Measurements from ENCODE around the gene UBASH3A. TPM values are rescaled to one million over a fixed set of nuclear protein-coding genes. Genes with fewer than 3 reads are reported as not detected.

Gene UBASH3A
- total RNA-seq, 1 donor from 2014 or later: 0.32 TPM

DNA sequence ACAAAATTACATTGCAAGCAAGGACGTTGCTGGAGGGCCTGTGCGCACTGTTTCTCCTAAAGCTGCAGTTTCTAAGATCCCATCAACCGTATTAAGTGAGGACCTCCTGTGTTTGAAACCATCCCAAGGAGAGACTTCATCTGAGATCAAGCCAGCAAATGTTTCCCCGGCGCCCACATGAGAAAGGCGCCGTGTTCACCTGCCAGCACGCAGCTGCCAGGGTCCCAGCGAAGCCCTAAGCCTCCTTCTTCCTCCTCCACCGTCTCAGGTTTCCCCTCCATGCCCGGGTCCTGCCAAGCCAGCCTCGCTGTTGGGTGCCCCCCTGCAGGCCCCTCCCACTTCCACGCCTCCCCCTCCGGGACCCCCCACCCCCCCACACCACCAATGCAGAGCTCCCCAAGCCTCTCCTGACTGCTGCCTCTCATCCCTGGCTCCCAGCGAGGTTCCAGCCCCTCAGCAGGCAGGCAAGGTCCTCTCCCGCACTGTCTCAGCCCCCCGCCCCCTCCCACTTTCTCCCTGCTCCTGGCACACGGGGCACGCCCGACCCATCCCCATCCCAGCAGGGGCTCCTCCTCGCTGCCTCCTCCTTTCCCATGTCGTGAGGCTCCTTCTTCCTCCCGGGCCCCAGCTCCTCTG lies 28.7 kb upstream of the UBASH3A start:
- DNase-seq (ENCODE audit: low spot score): no peak

DNA sequence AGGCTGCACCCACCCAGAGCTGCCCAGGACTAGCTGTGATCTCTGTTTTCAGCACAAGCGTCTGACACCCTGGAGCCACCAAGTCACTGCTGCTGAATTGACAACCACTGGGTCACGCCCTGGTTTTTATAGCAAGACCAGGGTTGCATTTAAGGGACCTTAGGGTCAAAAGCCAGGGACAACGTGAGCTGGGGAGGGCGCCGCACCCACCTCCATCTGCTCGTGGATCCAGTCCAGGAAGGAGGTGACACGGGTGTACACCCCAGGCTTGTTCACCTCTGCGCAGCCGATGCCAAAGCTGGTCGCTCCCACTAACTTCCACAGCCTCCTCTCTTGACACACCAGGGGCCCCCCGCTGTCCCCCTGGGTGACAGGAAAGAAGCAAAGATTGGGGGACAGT lies 28.2 kb upstream of the UBASH3A start:
- no peak for DNase-seq (ENCODE audit: low spot score)

DNA sequence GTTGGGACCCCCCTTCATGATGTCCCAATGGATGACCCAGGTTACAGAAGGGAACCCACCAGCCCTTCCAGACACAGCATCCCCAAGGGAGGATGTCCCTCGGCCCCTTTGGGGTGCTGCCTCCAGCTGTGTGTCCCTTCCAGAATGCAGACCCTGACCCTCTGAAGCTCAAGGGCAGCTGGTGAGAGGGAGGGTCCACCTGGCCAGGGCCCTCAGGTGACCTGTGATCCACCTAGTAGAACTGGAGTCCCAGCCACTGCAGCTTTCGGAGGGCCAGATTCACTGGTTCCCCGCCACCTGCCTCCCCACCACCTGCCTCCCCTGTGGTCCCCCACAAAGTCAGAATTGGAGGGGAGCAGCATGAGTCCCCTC lies 27.8 kb upstream of the UBASH3A start:
- DNase-seq (ENCODE audit: low spot score): no peak

DNA sequence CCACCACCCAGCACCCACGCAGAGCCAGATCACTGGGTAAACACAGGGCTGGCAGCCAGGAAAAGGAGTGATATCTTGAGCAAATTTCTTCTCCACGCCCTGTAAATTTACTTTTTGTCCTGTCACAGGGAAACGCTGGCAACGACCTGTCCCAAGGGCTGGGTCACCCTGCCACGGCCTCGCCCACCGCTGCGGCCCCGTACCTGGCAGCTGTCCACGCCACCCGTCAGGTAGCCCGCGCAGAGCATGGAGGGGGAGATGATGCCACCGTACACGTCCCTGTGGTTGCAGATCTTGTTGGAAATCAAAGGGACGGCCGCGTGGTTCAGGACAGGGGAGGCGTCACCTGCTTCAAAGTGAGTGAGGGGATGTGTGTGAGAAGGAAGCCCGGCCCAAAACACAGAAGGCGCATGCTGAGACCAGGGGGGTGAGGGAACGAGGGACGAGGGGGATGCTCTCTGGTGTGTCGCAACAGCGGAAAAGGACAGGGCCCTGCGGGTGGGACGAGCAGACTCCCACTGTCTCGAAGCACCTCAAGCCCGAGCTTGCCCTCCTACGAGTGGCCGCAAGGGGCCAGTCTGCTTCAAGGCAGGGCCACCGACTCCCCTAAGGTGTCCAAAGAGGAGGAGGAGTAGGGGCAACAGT lies 27.2 kb upstream of the UBASH3A start:
- no peak for DNase-seq (ENCODE audit: low spot score)

DNA sequence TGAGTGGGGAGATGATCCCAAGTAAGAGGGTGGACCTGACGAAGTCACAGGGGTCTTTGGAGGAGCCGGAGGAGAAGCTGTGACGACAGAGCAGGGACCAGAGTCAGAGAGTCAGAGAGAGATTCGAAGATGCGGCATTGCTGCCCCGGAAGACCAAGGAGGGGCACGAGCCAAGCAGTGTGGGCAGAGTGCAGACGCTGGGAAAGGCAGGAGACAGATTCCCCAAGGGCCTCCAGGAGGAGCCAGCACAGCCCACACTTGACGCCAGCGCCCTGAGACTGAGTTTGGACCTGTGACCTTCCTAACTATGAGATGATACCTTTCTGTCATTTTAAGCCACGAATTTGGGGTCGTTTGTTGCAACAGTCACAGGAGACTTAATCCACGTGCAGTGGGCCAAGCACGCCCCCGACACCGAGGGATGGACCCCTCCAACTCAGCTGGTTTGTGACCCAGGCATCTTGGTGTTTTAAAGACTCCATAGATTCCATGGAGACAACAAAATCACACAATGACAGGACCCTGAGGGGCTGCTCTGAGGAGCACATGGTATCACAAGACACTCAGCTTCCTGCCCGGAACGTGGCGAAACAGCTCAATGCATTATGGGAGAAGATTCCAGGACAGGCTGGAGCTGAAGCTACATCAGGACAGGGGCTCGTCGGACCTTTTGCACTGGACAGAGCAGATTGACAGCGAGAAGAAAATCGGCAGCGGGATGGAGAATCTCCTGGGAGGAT lies 26.3 kb upstream of the UBASH3A start:
- DNase-seq (ENCODE audit: low spot score): no peak

DNA sequence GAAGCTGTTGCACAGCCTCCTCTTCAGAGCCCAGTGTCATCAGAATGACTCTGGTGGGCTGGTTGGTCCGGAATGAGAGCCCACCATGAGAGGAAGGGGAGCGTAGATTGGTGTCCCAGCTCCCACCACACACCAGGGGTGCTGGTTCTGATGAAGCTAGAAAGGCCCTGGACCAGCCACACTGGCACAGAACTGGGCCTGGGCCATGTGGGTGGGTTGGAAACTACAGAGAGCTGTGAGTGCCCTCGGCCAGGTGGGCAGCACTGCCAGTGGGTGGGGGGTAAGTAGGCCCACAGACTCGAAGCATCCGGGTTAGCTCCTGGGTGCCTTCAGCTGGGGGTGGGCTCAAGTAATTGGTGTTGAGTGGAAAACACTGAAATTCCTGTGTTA lies 25.8 kb upstream of the UBASH3A start:
- no peak for DNase-seq (ENCODE audit: low spot score)

DNA sequence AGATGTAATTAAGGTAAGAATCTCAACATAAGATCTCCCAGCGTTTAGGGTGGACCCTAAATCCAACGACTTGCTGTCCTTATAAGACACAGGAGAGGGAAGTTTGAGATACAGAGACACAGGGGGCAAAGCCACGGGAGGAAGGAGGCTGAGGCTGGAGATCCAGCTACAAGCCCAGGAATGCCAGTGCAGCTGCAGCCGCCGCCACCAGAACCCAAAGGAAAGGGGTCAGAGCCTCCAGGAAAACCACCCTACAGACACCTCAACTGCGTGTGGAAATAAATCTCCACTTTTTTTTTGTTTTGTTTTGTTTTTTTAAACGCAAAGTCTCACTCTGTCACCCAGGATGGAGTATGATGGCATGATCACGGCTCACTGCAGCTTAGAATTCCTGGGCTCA lies 25.3 kb upstream of the UBASH3A start:
- no peak for DNase-seq (ENCODE audit: low spot score)

DNA sequence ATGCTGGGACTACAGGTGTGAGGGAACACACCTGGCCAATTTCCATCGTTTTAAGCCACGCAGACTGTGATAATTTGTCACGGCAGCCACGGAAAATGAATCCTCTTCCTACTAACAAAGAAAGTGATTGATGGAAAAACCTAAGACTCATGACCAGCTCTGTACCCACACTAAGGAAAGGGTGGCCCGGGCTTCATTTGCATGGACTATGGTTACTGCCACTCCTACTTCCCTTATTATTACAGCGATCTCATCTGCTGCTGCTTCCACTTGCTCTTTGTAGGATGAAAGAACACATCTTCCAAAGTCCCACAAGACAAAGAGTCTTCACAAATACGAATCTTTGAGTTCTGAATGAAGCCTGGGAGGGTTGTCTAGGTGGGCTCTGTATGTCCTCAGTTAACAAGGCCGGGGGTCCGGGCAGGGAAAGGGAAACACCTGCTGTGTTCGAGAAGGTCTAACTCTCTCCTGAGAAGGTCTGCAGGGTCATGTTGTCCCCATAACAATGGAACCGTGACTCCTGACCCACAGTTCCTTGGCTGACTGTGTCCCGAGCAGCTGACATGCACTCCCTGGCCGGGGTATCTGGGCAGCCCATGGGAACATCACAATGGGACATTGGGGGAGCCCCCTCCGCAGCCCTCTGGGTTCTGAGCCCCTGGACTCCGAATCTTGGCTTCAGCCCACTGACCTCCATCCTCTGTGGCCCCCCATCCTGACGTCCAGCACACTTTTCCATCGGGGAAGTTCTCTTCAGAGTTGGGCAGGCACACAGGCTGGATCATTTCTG lies 24.1 kb upstream of the UBASH3A start:
- no peak for DNase-seq (ENCODE audit: low spot score)

DNA sequence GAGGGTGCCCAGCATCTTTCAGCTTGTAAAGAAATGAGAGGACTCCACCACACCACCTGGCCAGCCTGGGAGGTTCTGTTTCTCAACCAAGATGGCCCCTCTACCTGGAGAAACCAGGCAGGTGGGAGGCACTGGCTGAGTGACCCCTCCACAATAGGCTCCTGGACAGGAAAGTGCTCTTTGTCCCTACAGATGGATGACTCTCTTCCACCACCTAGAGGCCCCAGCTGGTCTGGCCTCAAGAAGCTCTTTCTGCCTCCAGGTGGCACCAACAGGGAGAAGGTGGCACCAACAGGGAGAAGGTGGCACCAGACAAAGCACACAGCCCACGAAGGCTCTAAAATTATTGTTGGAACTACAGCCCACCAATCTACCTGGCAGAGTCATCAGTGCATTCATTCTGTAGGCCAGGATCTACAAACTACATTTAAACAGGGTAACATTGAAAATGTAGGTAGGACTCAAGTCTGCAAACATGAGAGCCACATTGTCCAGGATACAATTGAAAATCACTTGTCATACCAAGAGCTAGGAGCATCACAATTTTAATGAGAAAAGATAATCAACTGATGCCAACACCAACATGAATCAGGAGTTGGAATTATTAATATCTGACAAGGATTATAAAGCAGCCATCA lies 22.2 kb upstream of the UBASH3A start:
- no peak for DNase-seq (ENCODE audit: low spot score)

DNA sequence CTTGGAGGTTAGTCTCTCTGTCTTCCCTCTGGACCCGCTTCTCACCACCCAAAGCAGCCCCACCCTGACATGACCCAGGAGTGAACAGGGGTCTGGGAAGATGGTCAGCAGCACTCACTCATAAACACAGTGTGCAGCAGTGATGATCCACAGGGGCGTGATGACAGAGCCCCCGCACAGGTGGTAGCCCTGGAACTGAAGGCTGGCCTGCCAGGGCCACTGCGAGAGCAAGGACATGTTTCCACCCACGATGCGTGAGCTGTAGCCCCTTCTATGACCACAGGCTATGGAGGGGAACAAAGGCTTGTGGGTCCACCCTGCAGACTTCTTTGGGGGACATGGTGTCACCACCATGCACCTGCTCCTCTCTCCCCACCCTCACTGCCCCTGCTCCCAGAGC lies 20.8 kb upstream of the UBASH3A start:
- DNase-seq (ENCODE audit: low spot score): no peak

DNA sequence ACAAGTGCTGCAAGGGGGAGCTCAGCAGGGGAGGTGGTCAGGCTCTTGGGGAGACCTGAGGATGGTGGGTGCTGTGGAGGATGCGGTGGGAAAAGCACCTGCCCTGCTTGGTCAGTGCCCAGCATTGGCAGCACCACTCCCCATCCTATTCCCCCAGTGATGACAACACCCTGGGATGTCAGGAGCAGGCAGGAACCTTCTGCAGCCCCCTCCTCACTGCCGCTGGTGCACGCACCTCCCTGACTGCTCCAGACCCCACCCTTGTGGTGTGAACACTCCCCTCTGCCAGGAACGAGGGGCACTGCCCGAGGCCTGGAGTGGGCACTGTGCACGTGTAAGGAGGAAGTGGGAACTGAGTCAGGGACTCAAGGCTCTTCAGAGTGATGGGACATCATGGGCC lies 20.4 kb upstream of the UBASH3A start:
- no peak for DNase-seq (ENCODE audit: low spot score)

DNA sequence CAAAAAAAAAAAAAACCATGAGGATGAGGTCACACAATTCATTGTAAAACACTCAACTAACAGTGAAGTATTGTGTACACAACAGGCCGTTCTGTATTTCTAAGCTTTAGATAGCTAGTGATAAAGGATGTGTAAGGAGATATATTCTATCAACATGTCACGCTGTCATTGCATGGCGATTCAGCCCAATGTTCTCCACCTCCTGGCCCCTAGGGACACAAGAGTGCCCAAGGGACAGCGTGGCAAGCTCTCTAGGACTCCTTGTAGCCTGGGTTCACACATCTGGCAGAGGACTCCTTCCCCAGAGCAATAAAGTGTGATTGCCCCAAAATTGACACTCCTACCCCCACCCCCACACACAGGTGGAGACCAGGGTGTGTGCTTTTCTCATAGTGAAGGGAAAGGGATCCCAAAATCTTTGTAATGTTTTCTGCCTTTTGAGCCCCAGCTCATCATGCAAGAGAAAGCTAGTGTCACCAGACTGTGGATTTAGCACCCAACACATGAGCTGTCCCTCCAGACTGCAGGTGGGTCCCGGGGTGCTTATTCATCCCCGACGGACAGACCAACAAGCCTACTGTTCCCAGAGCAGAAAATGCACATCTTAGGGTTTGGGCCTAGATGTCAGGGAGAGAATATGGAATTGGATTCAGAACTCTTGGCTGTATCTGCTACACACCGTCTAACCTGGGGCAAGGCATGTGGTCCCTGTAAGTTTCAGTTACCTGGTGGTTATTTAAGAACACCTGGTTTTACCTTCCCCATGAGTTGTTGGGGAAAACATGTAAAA lies 19.4 kb upstream of the UBASH3A start:
- DNase-seq (ENCODE audit: low spot score): no peak

DNA sequence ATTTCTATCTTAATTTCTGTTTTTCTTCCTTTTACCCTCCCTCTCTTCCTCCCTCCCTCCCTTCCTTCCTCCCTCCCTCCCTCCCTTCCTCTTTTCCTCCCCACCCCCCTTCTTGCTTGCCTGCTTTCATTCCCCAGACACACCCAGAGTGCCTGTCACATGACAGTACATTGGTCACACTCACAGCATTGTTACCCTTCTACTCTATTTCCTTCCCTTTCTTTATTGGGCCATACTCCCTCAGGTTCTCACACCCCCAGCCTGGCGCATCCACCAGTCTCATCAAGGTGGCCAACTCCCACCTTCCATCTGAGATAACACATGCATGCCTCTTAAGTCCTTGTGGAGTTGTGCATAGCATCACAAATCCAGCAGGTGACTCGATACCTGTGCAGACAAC lies 18.7 kb upstream of the UBASH3A start:
- DNase-seq (ENCODE audit: low spot score): no peak

DNA sequence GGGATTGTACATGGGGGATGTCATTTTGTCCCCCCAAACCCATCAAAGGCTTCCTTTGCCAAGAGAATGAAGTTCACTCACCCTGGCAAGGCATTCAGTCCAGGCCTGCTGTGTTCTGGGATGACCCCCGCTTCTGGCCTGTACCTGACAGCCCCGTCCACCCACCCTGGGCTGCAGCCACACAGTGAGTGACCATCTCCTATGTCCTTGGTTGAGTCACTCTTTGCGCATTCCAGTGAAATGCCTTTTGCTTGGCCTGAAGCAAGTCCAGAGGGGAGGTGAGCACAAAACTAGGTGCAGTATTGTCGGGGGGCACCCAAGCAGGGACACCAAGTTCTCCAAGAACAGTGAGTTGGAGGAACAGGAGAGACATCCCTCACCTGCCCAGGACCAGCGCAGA lies 18.1 kb upstream of the UBASH3A start:
- no peak for DNase-seq (ENCODE audit: low spot score)

DNA sequence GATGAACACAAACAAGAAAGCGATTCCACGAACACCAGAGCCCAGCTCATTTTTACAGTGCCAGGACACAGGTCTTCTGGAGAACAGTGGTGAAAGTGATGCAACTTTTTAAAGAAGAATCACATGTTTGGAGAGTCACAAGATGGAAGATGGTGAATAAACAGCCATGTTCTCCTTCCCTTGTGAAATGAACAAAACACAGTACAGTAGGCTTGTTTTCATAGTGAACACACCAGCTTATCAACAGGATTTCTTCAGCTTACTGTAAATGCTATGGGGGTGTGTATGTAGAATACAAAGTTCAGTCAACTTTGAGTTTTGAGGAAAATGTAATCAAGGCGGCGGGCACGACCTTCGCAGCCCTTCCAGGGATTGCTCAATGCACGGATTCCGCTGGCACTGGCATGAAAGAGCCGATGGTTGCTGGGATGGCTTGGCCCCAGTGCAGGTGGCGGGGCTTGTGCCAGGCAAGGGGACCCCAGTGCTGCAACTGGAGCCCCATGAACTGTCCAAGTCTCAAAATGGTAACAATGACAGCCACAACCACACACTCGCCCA lies 17.6 kb upstream of the UBASH3A start:
- DNase-seq (ENCODE audit: low spot score): no peak

DNA sequence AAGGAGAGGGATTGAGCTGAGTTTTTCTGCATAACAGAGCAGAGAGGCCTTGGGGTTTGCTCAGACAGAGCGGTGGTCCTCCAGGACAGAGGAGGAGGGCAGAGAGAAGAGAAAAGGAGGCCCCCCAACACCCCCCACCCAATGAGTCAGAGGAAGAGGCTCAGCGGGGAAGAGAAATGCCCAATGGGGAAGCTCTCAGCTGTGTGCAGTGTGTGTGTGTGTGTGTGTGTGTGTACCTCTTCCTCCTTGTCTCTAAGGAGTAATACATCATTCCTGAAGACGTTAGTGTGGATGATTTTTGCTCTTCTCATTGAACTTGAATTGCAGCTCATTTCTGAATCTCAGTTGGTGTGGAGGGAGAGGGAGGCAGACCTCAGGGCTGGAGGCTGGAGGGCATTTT lies 16.5 kb upstream of the UBASH3A start:
- no peak for DNase-seq (ENCODE audit: low spot score)

DNA sequence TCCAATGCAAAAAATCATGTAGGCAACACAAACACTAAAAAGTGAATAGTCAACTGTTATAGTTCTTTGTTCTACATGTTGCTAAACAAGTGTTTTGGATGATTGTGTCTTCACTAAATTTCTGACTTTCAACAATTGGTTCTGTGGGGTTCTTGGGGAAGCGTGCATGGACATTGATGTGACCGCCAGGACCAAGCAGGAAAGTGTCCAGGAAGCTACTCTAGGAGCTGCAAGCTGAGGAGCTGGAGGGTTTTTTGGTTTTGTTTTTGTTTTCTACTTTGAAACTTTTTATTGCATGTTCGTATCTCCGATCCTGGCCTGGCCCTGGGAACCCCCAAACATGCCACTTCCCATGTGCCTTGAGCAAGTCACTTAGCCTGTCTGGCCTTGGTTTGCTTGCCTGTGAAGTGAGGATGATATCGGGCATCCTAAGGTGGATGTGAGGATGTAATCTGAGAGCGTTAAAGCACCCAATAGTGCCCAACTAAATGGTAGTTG lies 15.8 kb upstream of the UBASH3A start:
- no peak for DNase-seq (ENCODE audit: low spot score)

DNA sequence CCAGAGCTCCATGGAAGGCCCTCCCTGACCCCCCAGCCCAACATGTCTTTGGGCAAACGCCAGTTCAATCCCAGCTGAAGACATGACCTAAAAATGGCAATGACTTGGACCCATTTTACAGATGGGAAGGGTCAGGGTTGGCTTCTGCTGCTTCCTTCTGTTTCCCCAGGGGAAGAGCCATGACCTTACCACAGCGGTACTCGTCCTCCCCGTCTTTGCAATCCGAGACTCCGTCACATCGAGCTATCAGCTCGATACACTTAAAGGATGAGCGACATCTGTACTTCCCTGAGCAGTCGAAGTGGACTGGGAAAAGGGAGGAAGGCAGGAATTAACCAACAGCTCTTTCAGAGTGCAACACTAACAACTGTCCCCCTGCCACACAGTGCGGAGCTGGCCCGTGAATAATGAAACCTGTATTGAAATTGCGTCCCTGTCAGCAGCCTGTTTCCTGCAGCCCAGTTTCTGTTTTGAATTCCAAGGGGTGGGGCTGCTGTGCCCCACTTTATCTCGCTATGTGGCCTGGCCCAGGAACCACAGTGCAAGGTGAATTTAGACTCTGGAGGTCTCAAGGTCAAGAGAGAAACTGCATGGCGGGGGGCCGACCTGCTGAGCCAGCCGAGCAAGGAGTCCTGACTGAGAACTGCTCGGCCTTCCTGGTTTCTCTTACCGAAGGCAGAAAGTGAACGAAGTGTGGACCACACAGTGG lies 14.8 kb upstream of the UBASH3A start:
- no peak for DNase-seq (ENCODE audit: low spot score)

DNA sequence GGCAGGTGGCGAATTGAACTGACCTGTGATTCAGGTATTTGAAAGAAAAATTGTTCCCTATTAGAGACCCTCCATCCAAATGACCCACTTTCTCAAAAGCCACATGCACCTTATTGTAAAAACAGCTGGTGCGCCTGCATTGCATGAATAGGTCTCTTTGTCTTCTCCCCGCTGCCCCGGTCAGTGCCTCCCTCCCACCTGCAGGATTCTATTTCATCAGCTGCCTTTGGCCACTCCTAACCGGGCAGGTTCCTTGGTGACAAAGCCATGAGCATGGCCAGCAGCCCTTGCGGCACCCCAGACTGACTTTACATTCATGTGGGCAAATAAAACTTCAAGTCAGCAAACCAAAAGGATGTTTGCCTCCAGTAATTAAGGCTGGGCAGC lies 14.3 kb upstream of the UBASH3A start:
- DNase-seq (ENCODE audit: low spot score): no peak

DNA sequence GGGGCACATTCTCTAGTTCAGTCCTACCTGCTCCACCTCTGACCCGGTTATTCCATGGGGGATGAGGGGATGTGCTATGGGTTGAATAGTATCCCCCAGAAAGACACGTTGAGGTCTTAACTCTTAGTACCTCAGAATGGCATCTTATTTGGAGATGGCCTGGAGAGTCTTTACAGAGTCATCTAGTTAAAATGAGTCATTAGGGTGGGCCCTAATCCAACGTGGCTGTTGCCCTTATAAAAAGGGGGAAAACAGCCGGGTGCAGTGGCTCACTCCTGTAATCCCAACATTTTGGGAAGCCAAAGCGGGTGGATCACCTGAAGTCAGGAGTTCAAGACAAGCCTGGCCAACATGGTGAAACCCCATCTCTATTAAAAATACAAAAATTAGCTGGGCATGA lies 13.5 kb upstream of the UBASH3A start:
- DNase-seq (ENCODE audit: low spot score): no peak
